OCI-LY3 (cell line): ENCODE results near the gene THPO.

Experiments used
- H2AFZ ChIP-seq: fragments of 200-600, 300-600 bp; shearing (Covaris generic); 2 replicates; pipeline ENCODE4 v1.6.0; 2014; ENCODE audit warnings: antibody characterized with exemption, low read depth, low read length
- H3K27ac ChIP-seq: fragments of 200-600, 300-600 bp; sonication (generic); 2 replicates; pipeline ENCODE4 v1.5.1; 2014; ENCODE audit warnings: mild to moderate bottlenecking, low read length, moderate library complexity, mixed read lengths
- H3K27me3 ChIP-seq: fragments of 200-600, 300-600 bp; sonication (generic); 2 replicates; pipeline ENCODE4 v1.6.1; 2014; ENCODE audit warnings: low read depth, low read length, mixed read lengths
- H3K36me3 ChIP-seq: fragments of 200-600, 300-600 bp; sonication (generic); replicated peaks from 2 replicates; pipeline ENCODE3; 2014; ENCODE audit warnings: low read depth, low read length, mixed read lengths
- H3K4me1 ChIP-seq: fragments of 300-600, 200-600 bp; sonication (generic); 2 replicates; pipeline ENCODE4 v1.6.1; 2014; ENCODE audit warnings: low read length, mixed read lengths
- H3K4me2 ChIP-seq: fragments of 200-600, 300-600 bp; sonication (generic); 2 replicates; pipeline ENCODE4 v1.6.1; 2014; ENCODE audit warnings: low read length, mixed read lengths
- H3K4me3 ChIP-seq: fragments of 300-600, 200-600 bp; sonication (generic); 2 replicates; pipeline ENCODE4 v1.5.1; 2014; ENCODE audit warnings: antibody characterized with exemption, mild to moderate bottlenecking, low read length, moderate library complexity
- H3K79me2 ChIP-seq: fragments of 300-600, 200-600 bp; shearing (Covaris generic); 2 replicates; pipeline ENCODE4 v1.6.1; 2014; ENCODE audit warnings: mild to moderate bottlenecking, low read length, mixed read lengths
- H3K9ac ChIP-seq: fragments of 300-600, 200-600 bp; shearing (Covaris generic); 2 replicates; pipeline ENCODE4 v1.6.0; 2014; ENCODE audit warnings: mild to moderate bottlenecking, low read length, moderate library complexity
- H3K9me3 ChIP-seq: fragments of 200-600, 300-600 bp; shearing (Covaris generic); 2 replicates; pipeline ENCODE4 v1.6.1; 2014; ENCODE audit warnings: low read length, mixed read lengths; ENCODE audit not compliant: insufficient read depth
- H4K20me1 ChIP-seq: fragments of 200-600, 300-600 bp; sonication (generic); 2 replicates; pipeline ENCODE4 v1.6.1; 2016; ENCODE audit warnings: low read length, mixed read lengths; ENCODE audit not compliant: insufficient read depth
- CTCF ChIP-seq: fragments of 200-600, 300-600 bp; sonication (generic); IDR thresholded peaks from 2 replicates; pipeline ENCODE4 v1.5.1; 2014; ENCODE audit warnings: antibody characterized with exemption, low read length, low read depth
- EZH2phosphoT487 ChIP-seq: fragments of 200-600 bp; shearing (Covaris generic); IDR thresholded peaks from 2 replicates; pipeline ENCODE4 v1.6.1; 2018; ENCODE audit warnings: antibody characterized with exemption, mixed run types, low read depth

Gene THPO

GRCh38 chr3:184337981-184338380, 40.0 kb downstream of the THPO start:
- H3K4me3 ChIP-seq: no peak overlapping the region
- H2AFZ ChIP-seq: no peak overlapping the region
- peaks cover 26% of the 10 kb centered on the region for H4K20me1 ChIP-seq
- no peak for TF ChIP-seq EZH2phosphoT487
- no peak for TF ChIP-seq CTCF
- H3K27me3 ChIP-seq: no peaks in the 10 kb centered on the region
- no peak overlapping the region for H3K4me2 ChIP-seq
- no peaks in the 10 kb centered on the region for H3K9me3 ChIP-seq
- H3K9ac ChIP-seq: no peak overlapping the region
- H3K36me3 ChIP-seq: peaks cover 33% of the 10 kb centered on the region
- no peak overlapping the region for H3K27ac ChIP-seq
- peaks cover 4% of the 10 kb centered on the region; the same call in 1 of the 2 replicates for H3K4me1 ChIP-seq
- H3K79me2 ChIP-seq: no peaks in the 10 kb centered on the region

GRCh38 chr3:184337399-184337714, 40.6 kb downstream of the THPO start, which contains the start of gene FAM131A:
TSS of gene FAM131A (plus strand) at chr3:184337600. CDS start at chr3:184337631, 31 bp downstream.
- H3K27ac ChIP-seq: no peak within 1 kb of the TSS
- 0 out of 2 replicates have a peak within 1 kb of the TSS, but pooled peaks have one; percentile 47 for H3K9ac ChIP-seq
- no peak within 1 kb of the TSS for H2AFZ ChIP-seq
- no peaks in the 10 kb centered on the region for H3K79me2 ChIP-seq
- H3K27me3 ChIP-seq: no peaks in the 10 kb centered on the region
- peaks cover 32% of the 10 kb centered on the region for H4K20me1 ChIP-seq
- peak within 1 kb of the TSS; percentile 55 for H3K4me2 ChIP-seq
- H3K36me3 ChIP-seq: peaks cover 39% of the 10 kb centered on the region
- H3K9me3 ChIP-seq: no peaks in the 10 kb centered on the region
- TF ChIP-seq CTCF: no peak
- no peak for TF ChIP-seq EZH2phosphoT487
- H3K4me3 ChIP-seq: peak within 1 kb of the TSS; percentile 80
- H3K4me1 ChIP-seq: peaks cover 4% of the 10 kb centered on the region; the same call in 1 of the 2 replicates

DNA sequence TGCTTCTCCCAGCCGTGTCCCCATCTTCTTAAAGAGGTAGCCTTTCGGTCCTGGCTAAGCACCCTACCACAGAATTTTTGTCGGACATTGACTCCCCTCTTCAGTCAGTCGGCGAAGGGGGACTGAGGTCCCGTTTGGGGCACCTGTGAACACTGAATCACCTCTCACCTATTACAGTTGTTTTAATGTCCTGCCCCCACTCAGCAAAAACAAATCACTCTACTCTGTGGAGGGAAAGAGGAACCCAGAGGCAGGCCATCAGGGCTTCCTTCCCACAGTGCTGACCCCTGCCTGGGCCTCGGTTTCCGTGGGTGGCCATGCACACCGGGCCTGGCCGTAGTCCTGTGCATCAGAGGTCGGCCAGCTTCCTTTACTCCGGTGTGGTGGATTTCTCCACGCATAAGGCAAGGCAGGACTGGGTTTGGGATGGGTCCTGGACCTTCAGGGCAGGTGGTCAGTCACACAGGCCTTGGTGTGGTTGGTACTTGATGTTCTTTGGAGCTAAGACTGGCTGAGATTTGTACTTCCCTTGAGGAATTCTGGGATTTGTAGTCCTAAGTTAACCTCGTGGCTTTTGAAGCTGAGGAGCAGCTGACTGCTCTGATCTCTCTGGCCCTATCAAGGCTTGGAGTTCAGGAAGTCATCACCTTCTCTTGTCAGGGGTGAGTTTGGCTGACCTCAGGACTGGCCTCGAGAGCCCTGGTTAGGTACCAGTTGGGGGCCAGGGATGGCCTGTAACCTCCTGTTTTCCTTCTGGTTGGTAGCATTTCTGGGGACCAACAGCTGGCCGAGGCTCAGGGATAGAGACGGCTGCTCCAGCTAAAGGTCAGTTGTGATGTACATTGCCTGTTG, 41.2 kb downstream of the THPO start:
- peak overlapping the region; percentile 55 for H3K4me2 ChIP-seq
- no peak overlapping the region for H3K27ac ChIP-seq
- 0 out of 2 replicates have a peak overlapping the region, but pooled peaks have one; percentile 47 for H3K9ac ChIP-seq
- H2AFZ ChIP-seq: no peak overlapping the region
- H3K79me2 ChIP-seq: no peaks in the 10 kb centered on the region
- peaks cover 36% of the 10 kb centered on the region for H4K20me1 ChIP-seq
- no peaks in the 10 kb centered on the region for H3K27me3 ChIP-seq
- peaks cover 4% of the 10 kb centered on the region; the same call in 1 of the 2 replicates for H3K4me1 ChIP-seq
- H3K36me3 ChIP-seq: peaks cover 45% of the 10 kb centered on the region
- no peak for TF ChIP-seq EZH2phosphoT487
- TF ChIP-seq CTCF: no peak
- H3K9me3 ChIP-seq: no peaks in the 10 kb centered on the region
- peak overlapping the region; percentile 80 for H3K4me3 ChIP-seq

DNA sequence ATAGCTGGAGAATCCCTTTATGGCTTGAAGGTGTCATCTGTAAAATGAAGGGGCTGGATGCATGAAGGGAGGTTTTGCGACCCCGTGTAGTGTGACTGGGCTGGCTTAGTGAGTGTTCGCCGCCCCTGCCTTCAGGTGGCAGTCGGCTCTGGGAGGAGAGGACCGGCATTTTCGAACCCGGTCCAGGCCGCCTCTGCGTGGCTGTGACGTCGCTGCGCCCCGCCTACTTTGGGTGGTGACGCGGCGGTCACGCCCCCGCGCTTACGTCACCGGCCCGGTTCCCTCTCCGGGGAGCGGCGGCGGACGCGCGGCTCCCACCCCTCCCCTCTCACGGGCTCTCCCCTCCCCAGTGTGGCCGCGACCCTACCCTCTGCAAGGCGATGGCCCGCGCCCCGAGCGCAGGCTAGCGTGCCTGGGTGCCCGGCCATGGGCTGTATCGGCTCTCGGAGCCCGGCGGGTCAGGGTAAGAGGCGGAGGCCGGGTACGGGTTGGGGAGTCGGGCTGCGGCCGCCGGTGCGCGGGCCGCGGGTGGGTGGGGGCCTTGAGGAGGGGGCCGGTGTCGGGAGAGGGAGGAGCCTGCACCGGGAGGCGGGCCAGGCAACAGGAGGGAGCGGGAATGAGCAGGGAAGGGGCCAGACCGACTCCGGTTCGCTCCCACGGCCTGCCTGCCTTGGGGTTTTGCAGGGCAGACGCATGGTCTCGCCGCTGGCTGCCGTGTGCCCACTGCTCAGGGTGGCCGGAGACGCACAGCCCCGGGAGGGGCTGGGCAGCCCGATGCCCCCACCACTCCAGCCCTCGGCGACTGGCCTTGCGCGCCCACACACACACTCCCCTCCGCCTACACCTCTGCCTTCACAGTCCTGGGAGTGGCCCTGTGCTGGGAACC, 42.1 kb downstream of the THPO start:
- TF ChIP-seq CTCF: no peak
- TF ChIP-seq EZH2phosphoT487: no peak
- H4K20me1 ChIP-seq: peaks cover 40% of the 10 kb centered on the region
- peak overlapping the region; percentile 20; the same call in 1 of the 2 replicates for H3K27ac ChIP-seq
- peak overlapping the region; percentile 47 for H3K9ac ChIP-seq
- no peaks in the 10 kb centered on the region for H3K9me3 ChIP-seq
- peaks cover 53% of the 10 kb centered on the region for H3K36me3 ChIP-seq
- H3K4me3 ChIP-seq: peak overlapping the region; percentile 80
- peaks cover 4% of the 10 kb centered on the region; the same call in 1 of the 2 replicates for H3K4me1 ChIP-seq
- no peaks in the 10 kb centered on the region for H3K79me2 ChIP-seq
- H2AFZ ChIP-seq: no peak overlapping the region
- no peaks in the 10 kb centered on the region for H3K27me3 ChIP-seq
- H3K4me2 ChIP-seq: peak overlapping the region; percentile 55
